ENCODE results near the gene CCNT2.

DNA sequence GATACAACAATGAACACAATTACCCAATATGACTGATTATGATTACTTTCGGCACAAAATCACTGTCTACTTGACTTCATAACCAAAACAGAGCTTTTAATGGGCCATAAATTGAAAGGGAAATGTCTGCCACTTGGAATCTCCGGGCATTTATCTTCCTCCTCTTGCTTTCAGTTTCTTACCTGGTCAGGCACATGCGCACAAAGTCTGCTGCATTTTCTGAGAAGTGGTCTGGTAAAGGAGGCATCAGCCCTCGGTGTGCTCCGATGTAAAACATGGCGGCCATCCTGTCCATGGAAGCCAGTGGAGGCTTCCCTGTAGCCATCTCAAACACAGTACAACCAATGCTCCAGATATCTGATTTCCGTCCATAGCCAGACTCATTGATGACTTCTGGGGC lies 62.0 kb downstream of the CCNT2 start:
- TF ChIP-seq EZH2 (IDR thresholded peaks at IDR 0.05; ENCODE audit: insufficient read depth, poor library complexity, severe bottlenecking) (no peak), EZH2phosphoT487 (IDR thresholded peaks at IDR 0.05; ENCODE audit: insufficient read depth, low read depth) (no peak)
